Loucy (cell line): ENCODE data around the gene ESR2.
"Not testable (repeated sequence)": the region's sequence is repeated elsewhere in the genome, so short reads cannot be mapped to it uniquely, and the experiment has no call there.

Experiments
- H2AFZ ChIP-seq: fragments of 200-600 bp; sonication (generic); 2 replicates; pipeline ENCODE4 v1.6.0; 2016; ENCODE audit warnings: antibody characterized with exemption, mild to moderate bottlenecking, low read length, moderate library complexity
- H3F3A ChIP-seq: fragments of 200-600 bp; 2 replicates; pipeline ENCODE4 v1.6.0; 2016; ENCODE audit warnings: antibody characterized with exemption, low read depth, mild to moderate bottlenecking
- H3K27me3 ChIP-seq: fragments of 200-600 bp; sonication (generic); 2 replicates; pipeline ENCODE4 v1.6.1; 2014; ENCODE audit warnings: low read length, mild to moderate bottlenecking; ENCODE audit not compliant: insufficient read depth, poor library complexity, severe bottlenecking
- H3K36me3 ChIP-seq: fragments of 200-600 bp; sonication (generic); 2 replicates; pipeline ENCODE4 v1.6.1; 2016; ENCODE audit warnings: low read length; ENCODE audit not compliant: insufficient read depth
- H3K4me1 ChIP-seq: fragments of 200-600 bp; sonication (generic); 2 replicates; pipeline ENCODE4 v1.5.1; 2014; ENCODE audit warnings: low read length, mild to moderate bottlenecking; ENCODE audit not compliant: insufficient read depth, poor library complexity, severe bottlenecking
- H3K4me2 ChIP-seq: fragments of 200-600 bp; sonication (generic); 2 replicates; pipeline ENCODE4 v1.6.0; 2014; ENCODE audit warnings: antibody characterized with exemption, low read length, low read depth, mild to moderate bottlenecking; ENCODE audit not compliant: poor library complexity, severe bottlenecking
- H3K4me3 ChIP-seq: fragments of 200-600 bp; sonication (generic); 2 replicates; pipeline ENCODE4 v1.5.1; 2014; ENCODE audit warnings: low read length, mild to moderate bottlenecking, mixed read lengths; ENCODE audit not compliant: poor library complexity, severe bottlenecking
- H3K79me2 ChIP-seq: fragments of 200-600 bp; sonication (generic); 2 replicates; pipeline ENCODE4 v1.6.1; 2014; ENCODE audit warnings: low read length; ENCODE audit not compliant: insufficient read depth
- H3K9ac ChIP-seq: fragments of 200-600 bp; sonication (generic); 2 replicates; pipeline ENCODE4 v1.6.0; 2014; ENCODE audit warnings: mild to moderate bottlenecking, low read depth, low read length, moderate library complexity; ENCODE audit not compliant: poor library complexity, severe bottlenecking
- H3K9me2 ChIP-seq: fragments of 200-600 bp; sonication (generic); replicated peaks from 2 replicates; pipeline ENCODE4 v1.6.1; 2016; ENCODE audit warnings: low read depth, low read length, mixed read lengths
- H3K9me3 ChIP-seq: fragments of 200-600 bp; sonication (generic); 2 replicates; pipeline ENCODE4 v1.6.1; 2014; ENCODE audit warnings: mild to moderate bottlenecking, antibody characterized with exemption, low read length, low read depth; ENCODE audit not compliant: insufficient read depth
- H4K20me1 ChIP-seq: fragments of 200-600 bp; sonication (generic); 2 replicates; pipeline ENCODE4 v1.6.0; 2014; ENCODE audit warnings: antibody characterized with exemption, low read length, mild to moderate bottlenecking; ENCODE audit not compliant: insufficient read depth, poor library complexity, severe bottlenecking
- EZH2phosphoT487 ChIP-seq: fragments of 200-600 bp; IDR thresholded peaks from 2 replicates; pipeline ENCODE4 v1.6.1; 2018; ENCODE audit warnings: antibody characterized with exemption, mild to moderate bottlenecking, moderate library complexity, borderline replicate concordance
- TF ChIP-seq, protein P1 (sequence below): fragments of 200-600 bp; sonication (generic); conservative IDR thresholded peaks from 2 replicates; pipeline ENCODE4 v1.5.1; 2014; ENCODE audit warnings: mild to moderate bottlenecking, antibody characterized with exemption, low read length

Gene ESR2

DNA sequence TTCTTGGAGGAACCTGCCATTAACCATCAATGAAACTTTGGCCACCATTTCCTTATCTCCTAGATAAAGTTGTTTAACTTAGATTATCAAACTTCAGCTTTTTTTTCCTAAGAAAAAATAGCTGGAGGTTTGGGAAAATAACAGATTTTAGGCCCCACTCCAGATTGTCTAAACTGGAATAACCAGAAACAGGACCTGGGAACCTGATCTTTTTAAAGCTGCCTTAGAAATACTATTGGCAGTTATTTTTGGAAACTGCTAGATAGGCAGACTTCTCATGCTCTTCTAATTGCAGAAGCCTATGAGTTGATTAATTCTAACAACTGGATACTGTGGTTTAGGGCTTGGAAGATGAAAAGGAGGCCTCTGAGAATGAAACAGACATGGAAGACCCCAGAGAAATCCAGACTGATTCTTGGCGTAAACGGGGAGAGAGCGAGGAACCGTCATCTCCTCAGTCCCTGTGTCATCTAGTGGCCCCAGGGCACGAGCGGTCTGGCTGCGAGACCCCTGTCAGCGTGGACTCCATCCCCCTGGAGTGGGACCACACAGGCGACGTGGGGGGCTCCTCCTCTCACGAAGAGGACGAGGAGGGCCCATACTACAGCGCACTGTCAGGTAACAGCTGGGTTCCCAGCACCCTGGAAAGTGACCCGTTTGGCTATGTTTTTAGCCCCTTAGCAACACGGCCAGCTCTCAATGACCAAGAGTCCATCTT lies 80.2 kb downstream of the ESR2 start:
- Histone ChIP-seq H3K4me3 (no peak overlapping the region), H3K4me1 (no peaks in the 10 kb centered on the region), H3K36me3 (peaks cover 62% of the 10 kb centered on the region), H3K27me3 (no peaks in the 10 kb centered on the region), H3K9ac (no peak overlapping the region), H4K20me1 (no peaks in the 10 kb centered on the region), H3F3A (no peaks in the 10 kb centered on the region), H3K79me2 (no peaks in the 10 kb centered on the region), H2AFZ (no peak overlapping the region), H3K4me2 (no peak overlapping the region), H3K9me2 (no peaks in the 10 kb centered on the region), H3K9me3 (no peaks in the 10 kb centered on the region)
- TF ChIP-seq, protein P1, sequence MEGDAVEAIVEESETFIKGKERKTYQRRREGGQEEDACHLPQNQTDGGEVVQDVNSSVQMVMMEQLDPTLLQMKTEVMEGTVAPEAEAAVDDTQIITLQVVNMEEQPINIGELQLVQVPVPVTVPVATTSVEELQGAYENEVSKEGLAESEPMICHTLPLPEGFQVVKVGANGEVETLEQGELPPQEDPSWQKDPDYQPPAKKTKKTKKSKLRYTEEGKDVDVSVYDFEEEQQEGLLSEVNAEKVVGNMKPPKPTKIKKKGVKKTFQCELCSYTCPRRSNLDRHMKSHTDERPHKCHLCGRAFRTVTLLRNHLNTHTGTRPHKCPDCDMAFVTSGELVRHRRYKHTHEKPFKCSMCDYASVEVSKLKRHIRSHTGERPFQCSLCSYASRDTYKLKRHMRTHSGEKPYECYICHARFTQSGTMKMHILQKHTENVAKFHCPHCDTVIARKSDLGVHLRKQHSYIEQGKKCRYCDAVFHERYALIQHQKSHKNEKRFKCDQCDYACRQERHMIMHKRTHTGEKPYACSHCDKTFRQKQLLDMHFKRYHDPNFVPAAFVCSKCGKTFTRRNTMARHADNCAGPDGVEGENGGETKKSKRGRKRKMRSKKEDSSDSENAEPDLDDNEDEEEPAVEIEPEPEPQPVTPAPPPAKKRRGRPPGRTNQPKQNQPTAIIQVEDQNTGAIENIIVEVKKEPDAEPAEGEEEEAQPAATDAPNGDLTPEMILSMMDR: no peak
- no peak for TF ChIP-seq EZH2phosphoT487

DNA sequence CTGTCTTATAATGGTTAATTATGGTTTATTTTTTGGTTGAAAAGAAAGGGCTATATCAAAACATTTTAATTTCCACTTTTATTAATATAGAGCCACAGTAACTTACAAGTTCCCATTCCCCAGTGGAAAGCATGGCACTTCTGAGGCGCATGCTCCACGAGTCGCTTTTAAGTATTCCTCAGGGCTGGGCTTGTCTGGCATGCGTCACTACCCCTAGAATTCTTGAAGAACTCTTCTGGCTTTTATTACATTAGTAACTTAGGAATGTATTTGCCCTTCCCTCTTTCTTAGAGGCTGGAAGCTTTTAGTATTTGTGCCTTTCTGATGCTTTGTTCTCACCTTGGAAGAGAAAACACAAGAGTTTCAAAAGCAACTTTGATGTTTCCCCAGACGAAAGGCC lies 81.1 kb downstream of the ESR2 start:
- Histone ChIP-seq H3K4me3 (no peak overlapping the region), H3K27me3 (no peaks in the 10 kb centered on the region), H3K9me3 (no peaks in the 10 kb centered on the region), H3K36me3 (peaks cover 62% of the 10 kb centered on the region), H4K20me1 (no peaks in the 10 kb centered on the region), H3F3A (no peaks in the 10 kb centered on the region), H3K9me2 (no peaks in the 10 kb centered on the region), H2AFZ (no peak overlapping the region), H3K9ac (no peak overlapping the region), H3K4me1 (no peaks in the 10 kb centered on the region), H3K79me2 (no peaks in the 10 kb centered on the region), H3K4me2 (no peak overlapping the region)
- TF ChIP-seq, protein P1: no peak
- TF ChIP-seq EZH2phosphoT487: no peak

DNA sequence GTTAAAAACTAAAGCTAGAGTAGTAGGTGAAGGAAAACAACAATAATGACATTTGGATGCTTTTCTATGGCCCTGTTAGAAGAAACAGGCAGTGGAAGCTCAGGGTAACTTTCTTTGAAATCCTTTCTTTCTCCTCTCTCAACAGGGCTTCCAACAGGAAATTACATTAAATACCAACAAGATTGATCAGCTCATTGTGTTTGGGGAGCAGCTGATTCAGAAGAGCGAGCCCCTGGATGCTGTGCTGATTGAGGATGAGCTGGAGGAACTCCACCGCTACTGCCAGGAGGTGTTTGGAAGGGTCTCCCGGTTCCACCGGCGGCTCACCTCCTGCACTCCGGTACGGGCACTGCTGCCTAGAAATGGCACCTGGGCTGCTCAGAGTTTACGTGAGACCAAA lies 81.5 kb downstream of the ESR2 start:
- Histone ChIP-seq H3K79me2 (no peaks in the 10 kb centered on the region), H3K36me3 (peaks cover 59% of the 10 kb centered on the region)
- no peak for TF ChIP-seq EZH2phosphoT487
- TF ChIP-seq, protein P1: no peak

DNA sequence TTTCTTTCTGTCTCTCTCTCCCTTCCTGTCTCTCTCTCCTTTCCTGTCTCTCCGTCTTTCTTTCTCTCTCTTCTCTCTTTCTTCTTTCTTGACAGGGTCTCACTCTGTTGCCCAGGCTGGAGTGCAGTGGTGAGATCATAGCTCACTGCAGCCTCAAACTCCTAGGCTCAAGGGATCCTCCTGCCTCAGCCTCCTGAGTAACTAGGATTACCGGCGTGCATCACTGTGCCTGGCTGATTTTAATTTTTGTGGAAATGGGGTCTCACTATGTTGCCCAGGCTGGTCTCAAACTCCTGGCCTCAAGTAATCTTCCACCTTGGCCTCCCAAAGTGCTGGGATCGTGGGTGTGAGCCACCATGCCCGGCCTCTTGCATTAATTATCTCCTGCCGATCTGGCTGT lies 83.3 kb downstream of the ESR2 start:
- H3F3A ChIP-seq, H3K4me1 ChIP-seq, H2AFZ ChIP-seq, H4K20me1 ChIP-seq, H3K79me2 ChIP-seq, H3K9me3 ChIP-seq, H3K27me3 ChIP-seq, H3K9me2 ChIP-seq, H3K4me3 ChIP-seq, H3K4me2 ChIP-seq, H3K9ac ChIP-seq: not testable (repeated sequence)
- H3K36me3 ChIP-seq: peaks cover 48% of the 10 kb centered on the region

More for the DNA sequence above, 81.5 kb downstream of the ESR2 start:
- no peak overlapping the region for H2AFZ ChIP-seq
- H3K9ac ChIP-seq: no peak overlapping the region
- H3K4me1 ChIP-seq: no peaks in the 10 kb centered on the region
- H3K4me3 ChIP-seq: no peak overlapping the region
- H4K20me1 ChIP-seq: no peaks in the 10 kb centered on the region
- H3F3A ChIP-seq: no peaks in the 10 kb centered on the region
- H3K9me3 ChIP-seq: no peaks in the 10 kb centered on the region
- H3K4me2 ChIP-seq: no peak overlapping the region
- H3K9me2 ChIP-seq: no peaks in the 10 kb centered on the region
- no peaks in the 10 kb centered on the region for H3K27me3 ChIP-seq
